HUDEP-2 (cell line): ENCODE results near the gene ZNF587.
"Not testable (repeated sequence)": the region's sequence is repeated elsewhere in the genome, so short reads cannot be mapped to it uniquely, and the experiment has no call there.

Experiments used
- DNase-seq, 76 experiments: peaks; one replicate each; lab custom pipeline; 2025; ENCODE audit not compliant: unreplicated experiment in 76 of 76; lab: John Stamatoyannopoulos, UW

The ZNF587 gene

GRCh38 chr19:57873883-57874799, 24.5 kb downstream of the ZNF587 start:
- not testable (repeated sequence) for DNase-seq

DNA sequence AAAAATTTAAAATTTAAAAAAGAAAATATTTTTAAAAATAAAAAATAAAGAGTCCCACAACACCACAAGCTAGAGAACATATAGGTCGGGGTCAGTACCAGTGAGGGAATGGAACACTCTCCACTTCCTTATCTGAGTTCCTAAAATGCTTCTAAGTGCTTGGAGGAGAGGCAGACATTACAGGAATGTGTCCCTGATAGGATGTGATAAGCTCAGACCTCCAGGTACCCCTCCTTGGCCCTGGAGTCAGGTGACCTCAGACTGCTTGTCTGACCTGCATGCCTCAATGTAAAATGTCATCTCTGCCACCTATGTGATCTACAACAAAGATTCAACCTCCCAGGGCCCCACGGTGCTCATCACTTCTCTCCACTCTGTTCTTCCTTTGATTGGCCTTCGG, 36.4 kb downstream of the ZNF587 start:
- no peak for DNase-seq

DNA sequence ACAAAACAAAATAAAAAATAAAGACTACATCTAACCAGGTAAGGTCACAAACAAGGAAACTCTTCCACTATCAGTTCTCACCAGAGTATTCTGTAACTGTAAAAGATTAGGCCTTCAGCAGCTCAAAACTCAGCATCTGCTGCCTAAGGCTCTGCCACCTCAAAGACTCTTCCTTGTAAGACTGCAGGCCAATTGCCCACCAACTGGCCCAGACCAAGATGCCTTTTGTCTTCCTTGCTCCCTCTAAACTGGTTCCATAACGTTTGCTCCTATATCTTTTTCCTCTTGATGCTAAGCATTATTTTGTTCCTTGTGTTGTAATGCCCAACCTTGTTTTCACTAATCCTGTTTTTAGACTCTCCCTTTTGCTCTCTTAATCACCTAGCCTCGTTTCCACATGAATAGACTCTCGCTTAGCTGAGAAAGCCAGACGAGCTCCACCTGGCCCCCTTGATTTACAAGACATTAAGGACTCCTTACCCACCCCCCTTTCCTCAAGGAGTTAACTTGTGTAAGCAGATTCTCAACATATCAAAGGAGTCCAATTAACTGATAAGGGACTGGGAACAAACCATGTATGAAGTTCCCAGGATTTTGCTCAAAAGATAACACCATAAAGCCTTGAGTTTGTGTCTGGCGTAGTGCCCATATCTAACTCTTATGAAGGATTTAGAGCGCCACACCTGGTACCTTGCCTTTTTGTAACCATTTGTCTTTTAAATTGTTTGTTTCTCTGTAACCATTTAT, 37.7 kb downstream of the ZNF587 start:
- DNase-seq: peak in 3 of 76 experiments; percentile 1 to 17 (median 6)

DNA sequence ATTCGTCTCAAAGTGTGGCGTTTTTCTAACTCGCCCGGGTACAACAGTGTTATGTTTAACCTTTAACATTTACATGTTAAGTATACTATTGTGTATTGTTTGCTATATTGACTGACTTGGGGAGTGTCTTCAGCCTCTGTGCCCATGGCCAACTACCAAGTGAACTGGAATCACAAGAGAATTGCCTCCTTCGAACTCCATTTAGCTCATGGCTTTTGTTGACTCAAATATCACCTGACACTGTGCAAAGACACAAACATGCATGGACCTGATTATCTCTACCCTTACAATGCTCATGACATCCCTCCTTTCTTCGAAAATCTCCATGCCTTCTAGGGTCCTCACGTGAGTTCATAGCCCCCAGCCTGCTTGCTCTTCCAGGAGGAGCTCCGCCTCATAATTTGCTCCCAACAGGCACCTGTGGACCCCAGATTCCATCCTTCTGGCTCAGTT, 38.5 kb downstream of the ZNF587 start:
- peak in 4 of 76 experiments; percentile 14 to 37 (median 25) for DNase-seq

- peak; percentile 49 to 94 (median 86) for DNase-seq
Observed at GRCh38 chr19:57888560-57889231, 39.0 kb downstream of the ZNF587 start, which contains the start of gene ZNF814. Gene ZNF814, minus strand, starts transcription at chr19:57889037. Its CDS starts 235 bp downstream, at chr19:57888802.

DNA sequence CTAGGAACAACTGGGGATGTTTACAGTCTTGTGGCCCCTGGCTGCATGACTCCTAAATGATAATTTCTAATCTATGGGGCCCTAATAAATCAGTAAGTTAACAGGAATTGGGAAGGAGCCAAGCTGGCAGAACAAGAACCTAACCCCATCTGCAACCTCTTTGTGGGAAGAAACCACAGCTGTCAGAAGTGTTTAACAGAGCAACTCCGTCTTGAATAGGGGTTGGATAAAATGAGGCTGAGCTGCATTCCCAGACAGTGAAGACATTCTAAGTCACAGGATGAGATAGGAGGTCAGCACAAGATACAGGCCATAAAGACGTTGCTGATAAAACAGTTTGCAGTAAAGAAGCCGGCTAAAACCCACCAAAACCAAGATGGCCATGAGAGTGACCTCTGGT, 41.0 kb downstream of the ZNF587 start:
- not testable (repeated sequence) for DNase-seq

DNA sequence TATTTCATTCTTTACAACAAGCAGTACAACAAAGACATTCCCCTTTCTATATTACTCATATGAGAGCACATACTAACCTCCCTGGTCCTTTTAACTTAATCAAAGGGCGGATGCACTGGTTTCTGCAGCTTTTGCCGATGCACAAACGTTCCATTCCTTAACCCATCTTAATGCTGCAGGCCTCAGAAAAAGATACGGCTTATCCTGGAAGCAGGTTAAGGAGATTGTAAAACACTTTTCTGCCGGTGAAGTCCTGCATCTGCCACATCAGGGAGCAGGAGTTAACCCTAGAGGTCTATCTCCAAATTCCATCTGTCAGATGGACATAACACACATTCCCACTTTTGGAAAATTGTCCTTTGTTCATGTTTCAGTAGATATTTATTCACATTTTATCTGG, 50.7 kb downstream of the ZNF587 start:
- DNase-seq: no peak

- no peak for DNase-seq
Observed at GRCh38 chr19:57903618-57904184, 54.0 kb downstream of the ZNF587 start.

DNA sequence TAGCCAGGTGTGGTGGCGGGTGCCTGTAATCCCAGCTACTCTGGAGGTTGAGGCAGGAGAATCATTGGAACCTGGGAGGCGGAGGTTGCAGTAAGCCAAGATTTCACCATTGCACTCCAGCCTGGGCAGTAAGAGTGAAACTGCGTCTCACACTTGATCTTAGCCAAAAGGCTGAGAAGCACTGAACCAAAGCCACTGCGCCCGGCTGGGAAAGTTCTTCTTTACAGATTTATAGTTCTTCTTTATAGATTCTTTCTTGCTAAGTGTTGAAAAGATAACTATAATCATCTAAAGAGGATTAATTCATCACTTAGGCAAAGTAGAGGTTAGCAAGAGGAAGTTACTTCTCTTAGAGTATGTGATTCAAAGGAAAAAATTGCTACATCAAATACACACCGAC, 55.6 kb downstream of the ZNF587 start:
- no peak for DNase-seq

DNA sequence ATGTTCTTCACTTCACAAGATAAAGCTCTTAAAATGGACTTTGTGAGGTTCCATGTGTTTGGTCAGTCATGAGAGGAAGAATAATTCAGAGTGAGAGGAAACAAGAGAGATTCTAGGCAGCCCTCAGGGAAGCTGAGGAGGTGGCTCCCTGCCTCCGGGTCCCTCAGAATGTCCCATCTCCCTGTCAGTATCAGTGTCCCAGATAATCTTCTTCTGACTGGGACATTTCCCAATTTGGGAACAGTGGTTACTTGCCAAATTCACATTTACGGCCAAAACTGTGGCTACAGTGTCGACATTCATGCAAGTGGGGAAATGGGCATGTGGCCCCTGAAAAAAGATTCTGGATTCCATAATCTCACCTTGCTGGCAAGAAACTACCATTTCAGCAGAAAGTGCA, 57.7 kb downstream of the ZNF587 start:
- no peak for DNase-seq

- DNase-seq: no peak
Observed at GRCh38 chr19:57914531-57914930, 64.9 kb downstream of the ZNF587 start.
